ENCODE measurements around the gene CCDC33.
A peak's percentile ranks its signal among the peaks of the same experiment; 100 is the strongest.

CCDC33 gene

DNA sequence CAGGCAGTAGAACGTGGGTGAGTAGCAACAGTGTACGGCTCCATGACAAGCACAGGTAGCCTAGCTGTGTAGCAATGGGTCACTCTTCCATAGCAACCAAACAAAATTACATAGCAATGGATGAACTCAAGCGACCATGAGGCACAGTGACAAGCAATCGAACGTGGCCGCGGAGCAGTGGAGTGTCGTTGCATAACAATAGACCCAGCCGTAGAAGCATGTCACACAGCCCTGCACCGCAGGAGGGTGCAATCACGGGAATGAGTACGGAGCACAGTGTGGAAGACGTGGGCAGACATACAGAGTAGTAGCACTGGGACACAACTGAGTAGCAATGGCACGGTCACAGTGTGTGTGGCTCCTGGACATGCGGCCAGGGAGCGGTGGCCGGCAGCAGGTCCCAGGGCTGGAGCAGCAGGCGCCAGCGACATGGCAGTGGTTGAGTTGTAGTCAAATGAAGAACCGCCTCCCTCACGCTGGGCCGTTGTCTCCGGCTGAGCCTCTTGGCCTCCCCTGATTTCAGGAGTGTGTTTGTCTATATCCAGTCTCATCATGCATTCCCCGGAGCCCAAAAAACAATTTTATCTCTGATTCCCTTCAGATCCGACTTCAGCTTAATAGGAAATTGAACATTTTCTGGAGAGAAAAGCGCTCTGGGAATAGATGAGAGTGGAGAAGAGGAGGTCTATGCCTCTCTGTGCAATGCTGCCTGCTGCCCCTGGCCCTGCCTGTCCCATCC is 64.1 kb downstream of the CCDC33 start:
- Histone ChIP-seq H3K27ac (replicated peaks; ENCODE audit: low read length) (no peak overlapping the region), H2BK120ac (ENCODE audit: low read depth, low read length) (peak overlapping the region; percentile 52), H2AFZ (ENCODE audit: low read length) (no peak overlapping the region), H3K4me3 (ENCODE audit: low read length in 2 of 2) (no peak overlapping the region), H3K18ac (ENCODE audit: low read length) (peak overlapping the region; percentile 81), H3K23ac (ENCODE audit: low read depth, low read length, poor library complexity) (no peak overlapping the region), H3K9me3 (replicated peaks in 1 of 2; ENCODE audit: control insufficient read depth in 2 of 2, insufficient read depth in 1 of 2, low read depth in 1 of 2, low read length in 2 of 2) (no peaks in the 10 kb centered on the region), H2BK15ac (ENCODE audit: low read length) (peak overlapping the region; percentile 13), H4K8ac (ENCODE audit: low read depth, low read length) (no peak overlapping the region), H3K9ac (ENCODE audit: low read depth, low read length, poor library complexity) (peak overlapping the region; percentile 63), H4K91ac (ENCODE audit: low read depth, low read length, poor library complexity) (no peak overlapping the region), H2BK5ac (ENCODE audit: low read length) (peak overlapping the region; percentile 9), H3K4me2 (ENCODE audit: insufficient read depth, low read length, poor library complexity, severe bottlenecking) (no peak overlapping the region), H3K4ac (ENCODE audit: low read length) (no peak overlapping the region), H3K14ac (ENCODE audit: low read length) (no peak overlapping the region), H3K79me1 (ENCODE audit: low read depth, low read length) (no peaks in the 10 kb centered on the region), H2BK12ac (ENCODE audit: low read length) (peak overlapping the region; percentile 24), H3K4me1 (ENCODE audit: control insufficient read depth in 2 of 2, insufficient read depth in 1 of 2, low read depth in 1 of 2, low read length in 2 of 2) (peaks cover 40% of the 10 kb centered on the region in 2 donors), H3K36me3 (replicated peaks in 1 of 2; ENCODE audit: control insufficient read depth in 2 of 2, insufficient read depth in 2 of 2, low read length in 2 of 2) (no peaks in the 10 kb centered on the region), H2AK5ac (ENCODE audit: low read depth, low read length) (peak overlapping the region; percentile 93), H3K27me3 (ENCODE audit: control insufficient read depth in 3 of 3, insufficient read depth in 3 of 3, low read depth in 1 of 3, low read length in 3 of 3) (peaks cover 0 to 18% (median 2%) of the 10 kb centered on the region in 3 experiments)
- no CpG with 5 or more reads among the region's 26 CpGs for WGBS, 2 donors (ENCODE audit: extremely low coverage in 2 of 2, insufficient read length in 2 of 2, insufficient replicate concordance in 1 of 2)
- no peak for DNase-seq (ENCODE audit: low spot score)

DNA sequence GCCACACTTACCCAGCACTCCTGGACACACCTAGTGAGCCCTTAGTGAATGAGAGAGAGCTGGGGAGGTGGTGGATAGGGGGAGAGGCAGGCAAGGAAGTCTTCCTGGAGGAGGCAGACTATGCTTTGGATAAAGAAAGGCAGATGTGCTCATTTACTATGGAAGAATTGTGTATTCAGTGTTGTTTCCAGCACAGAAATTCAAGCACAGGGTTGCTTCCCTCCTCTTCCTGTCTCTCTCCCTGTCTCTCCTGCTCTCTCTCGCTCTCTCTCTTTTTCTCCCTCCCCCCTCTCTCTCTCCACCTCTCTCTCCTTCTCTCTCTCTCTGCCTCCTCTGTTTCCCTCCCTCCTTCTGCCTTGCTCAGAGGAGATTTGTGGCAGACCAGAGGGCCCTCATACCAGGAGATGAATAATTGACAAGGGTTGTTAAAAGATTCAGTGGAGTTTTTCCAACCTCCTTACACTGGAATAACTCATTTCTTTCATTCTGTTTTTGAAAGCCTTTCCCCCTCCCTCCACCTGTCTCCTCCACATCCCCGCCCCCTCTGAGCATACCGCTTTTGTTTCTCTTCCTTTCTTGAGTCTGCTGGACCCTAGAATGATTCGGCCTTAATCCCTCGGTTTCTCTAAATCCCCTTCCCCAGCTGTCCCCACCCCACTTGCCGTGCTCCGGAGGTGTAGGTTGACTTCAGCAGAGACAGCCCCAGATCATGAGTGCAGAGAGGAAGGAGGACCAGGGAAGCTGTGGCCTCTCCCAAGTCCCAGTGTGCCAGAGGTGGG is 65.6 kb downstream of the CCDC33 start:
- Histone ChIP-seq H3K79me1 (ENCODE audit: low read depth, low read length) (no peaks in the 10 kb centered on the region), H4K8ac (ENCODE audit: low read depth, low read length) (no peak overlapping the region), H4K91ac (ENCODE audit: low read depth, low read length, poor library complexity) (peak overlapping the region; percentile 23), H3K23ac (ENCODE audit: low read depth, low read length, poor library complexity) (peak overlapping the region; percentile 46), H3K9me3 (replicated peaks in 1 of 2; ENCODE audit: control insufficient read depth in 2 of 2, insufficient read depth in 1 of 2, low read depth in 1 of 2, low read length in 2 of 2) (no peaks in the 10 kb centered on the region), H2BK5ac (ENCODE audit: low read length) (no peak overlapping the region), H3K36me3 (replicated peaks in 1 of 2; ENCODE audit: control insufficient read depth in 2 of 2, insufficient read depth in 2 of 2, low read length in 2 of 2) (no peaks in the 10 kb centered on the region), H3K9ac (ENCODE audit: low read depth, low read length, poor library complexity) (peak overlapping the region; percentile 70), H2BK12ac (ENCODE audit: low read length) (peak overlapping the region; percentile 95), H3K14ac (ENCODE audit: low read length) (peak overlapping the region; percentile 9), H2BK15ac (ENCODE audit: low read length) (peak overlapping the region; percentile 80), H3K27me3 (ENCODE audit: control insufficient read depth in 3 of 3, insufficient read depth in 3 of 3, low read depth in 1 of 3, low read length in 3 of 3) (peaks cover 0 to 16% (median 2%) of the 10 kb centered on the region in 3 experiments), H3K4me3 (ENCODE audit: low read length in 2 of 2) (no peak overlapping the region), H2BK120ac (ENCODE audit: low read depth, low read length) (peak overlapping the region; percentile 76), H3K4me2 (ENCODE audit: insufficient read depth, low read length, poor library complexity, severe bottlenecking) (peak overlapping the region; percentile 43), H2AFZ (ENCODE audit: low read length) (no peak overlapping the region), H3K4me1 (ENCODE audit: control insufficient read depth in 2 of 2, insufficient read depth in 1 of 2, low read depth in 1 of 2, low read length in 2 of 2) (peaks cover 44 to 48% of the 10 kb centered on the region in 2 donors), H2AK5ac (ENCODE audit: low read depth, low read length) (peak overlapping the region; percentile 93), H3K18ac (ENCODE audit: low read length) (peak overlapping the region; percentile 96), H3K4ac (ENCODE audit: low read length) (no peak overlapping the region), H3K27ac (replicated peaks; ENCODE audit: low read length) (peak overlapping the region; percentile 43)
- no CpG with 5 or more reads among the region's 7 CpGs for WGBS, 2 donors (ENCODE audit: extremely low coverage in 2 of 2, insufficient read length in 2 of 2, insufficient replicate concordance in 1 of 2)
- DNase-seq (ENCODE audit: low spot score) = no peak

DNA sequence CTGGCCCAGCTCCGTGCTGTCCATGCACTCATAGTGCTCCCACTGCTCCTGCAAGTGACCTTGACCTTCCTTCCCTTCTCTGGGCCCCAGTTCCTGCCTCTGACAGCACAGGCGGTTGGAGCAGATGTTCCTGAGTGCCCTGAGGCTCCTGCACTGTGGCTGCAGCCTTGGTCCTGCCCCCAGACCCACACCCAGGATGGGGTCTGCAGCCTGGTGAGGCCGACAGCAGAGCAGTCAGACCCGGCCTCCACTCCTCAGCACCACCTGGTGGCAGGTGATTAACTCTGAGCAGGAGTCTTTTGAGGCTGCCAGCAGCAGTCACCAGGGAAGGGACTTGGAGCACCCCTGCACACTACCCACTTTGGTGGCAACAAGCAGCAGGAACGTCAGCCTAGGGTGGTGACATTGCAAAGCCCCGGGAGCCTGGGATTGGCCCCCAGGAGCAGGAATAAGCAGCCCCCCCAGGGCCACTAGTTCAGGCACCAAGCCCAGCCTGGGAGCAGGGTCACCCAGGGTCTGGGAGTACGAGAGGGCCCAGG is 66.8 kb downstream of the CCDC33 start:
- Histone ChIP-seq H2AFZ (ENCODE audit: low read length) (no peak overlapping the region), H3K27me3 (ENCODE audit: control insufficient read depth in 3 of 3, insufficient read depth in 3 of 3, low read depth in 1 of 3, low read length in 3 of 3) (peaks cover 0 to 14% (median 2%) of the 10 kb centered on the region in 3 experiments), H3K4me3 (ENCODE audit: low read length in 2 of 2) (no peak overlapping the region), H2BK12ac (ENCODE audit: low read length) (peak overlapping the region; percentile 97), H2BK5ac (ENCODE audit: low read length) (no peak overlapping the region), H4K91ac (ENCODE audit: low read depth, low read length, poor library complexity) (no peak overlapping the region), H3K9ac (ENCODE audit: low read depth, low read length, poor library complexity) (no peak overlapping the region), H3K9me3 (replicated peaks in 1 of 2; ENCODE audit: control insufficient read depth in 2 of 2, insufficient read depth in 1 of 2, low read depth in 1 of 2, low read length in 2 of 2) (no peaks in the 10 kb centered on the region), H3K23ac (ENCODE audit: low read depth, low read length, poor library complexity) (peak overlapping the region; percentile 38), H3K4ac (ENCODE audit: low read length) (no peak overlapping the region), H3K36me3 (replicated peaks in 1 of 2; ENCODE audit: control insufficient read depth in 2 of 2, insufficient read depth in 2 of 2, low read length in 2 of 2) (no peaks in the 10 kb centered on the region), H2BK15ac (ENCODE audit: low read length) (peak overlapping the region; percentile 80), H4K8ac (ENCODE audit: low read depth, low read length) (no peak overlapping the region), H3K18ac (ENCODE audit: low read length) (peak overlapping the region; percentile 96), H3K79me1 (ENCODE audit: low read depth, low read length) (no peaks in the 10 kb centered on the region), H2BK120ac (ENCODE audit: low read depth, low read length) (peak overlapping the region; percentile 92), H3K27ac (replicated peaks; ENCODE audit: low read length) (no peak overlapping the region), H2AK5ac (ENCODE audit: low read depth, low read length) (peak overlapping the region; percentile 92), H3K4me2 (ENCODE audit: insufficient read depth, low read length, poor library complexity, severe bottlenecking) (no peak overlapping the region), H3K4me1 (ENCODE audit: control insufficient read depth in 2 of 2, insufficient read depth in 1 of 2, low read depth in 1 of 2, low read length in 2 of 2) (peaks cover 50 to 56% of the 10 kb centered on the region in 2 donors), H3K14ac (ENCODE audit: low read length) (peak overlapping the region; percentile 17)
- no CpG with 5 or more reads among the region's 7 CpGs for WGBS, 2 donors (ENCODE audit: extremely low coverage in 2 of 2, insufficient read length in 2 of 2, insufficient replicate concordance in 1 of 2)
- DNase-seq (ENCODE audit: low spot score) = no peak
